ENCODE results near the gene LRRC40.
"Not testable (repeated sequence)": the region's sequence is repeated elsewhere in the genome, so short reads cannot be mapped to it uniquely, and the experiment has no call there.

Gene LRRC40

DNA sequence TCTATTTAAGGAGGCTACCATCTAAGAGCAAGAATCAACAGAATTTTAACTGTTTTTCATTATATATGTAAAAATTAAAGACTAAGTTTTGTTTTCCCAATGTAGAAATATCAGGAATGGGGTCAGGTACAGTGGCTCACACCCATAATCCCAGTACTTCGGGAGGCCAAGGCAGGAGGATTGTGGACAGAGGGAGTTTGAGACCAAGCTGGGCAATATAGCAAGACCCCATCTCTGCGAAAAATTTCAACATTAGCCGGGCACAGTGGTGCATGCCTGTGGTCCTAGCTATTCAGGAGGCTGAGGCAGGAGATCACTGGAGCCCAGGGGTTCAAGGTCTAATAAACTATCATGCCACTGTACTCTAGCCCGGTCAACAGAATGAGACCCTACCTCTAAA lies 5.3 kb downstream of the LRRC40 start:
- DNase-seq, result no peak

DNA sequence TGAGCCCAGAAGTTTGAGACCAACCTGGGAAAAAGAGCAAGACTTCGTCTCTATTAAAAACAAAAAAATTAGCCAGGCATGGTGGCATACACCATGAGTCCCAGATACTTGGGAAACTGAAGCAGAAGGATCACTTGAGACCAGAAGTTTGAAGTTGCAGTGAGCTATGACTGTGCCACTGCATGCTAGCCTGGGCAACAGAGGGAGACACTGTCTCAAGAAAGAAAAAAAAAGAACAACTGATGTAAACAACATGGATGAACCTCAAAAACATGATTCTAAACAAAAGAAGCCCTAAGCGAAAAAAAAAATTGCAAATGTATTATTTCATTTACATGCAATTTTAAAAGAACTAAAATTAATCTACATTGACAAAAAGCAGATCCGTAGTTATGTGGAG lies 9.0 kb downstream of the LRRC40 start:
- no peak for DNase-seq

DNA sequence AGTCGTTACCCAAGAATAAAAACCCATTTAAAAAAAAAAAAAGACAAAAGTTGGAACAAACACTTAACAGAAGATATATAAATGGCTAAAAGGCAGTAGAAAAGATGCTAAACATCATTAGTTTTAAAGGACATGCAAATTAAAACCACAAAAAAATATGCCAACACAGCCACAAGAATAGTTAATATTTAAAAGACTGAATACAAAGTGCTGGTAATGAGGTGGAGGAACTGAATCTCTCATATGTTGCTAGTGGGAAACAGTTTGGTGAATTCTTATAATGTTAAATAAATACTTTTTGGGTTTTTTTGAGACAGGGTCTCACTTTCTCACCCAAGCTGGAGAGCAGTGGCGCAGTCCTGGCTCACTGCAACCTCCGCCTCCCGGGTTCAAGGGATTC lies 10.0 kb downstream of the LRRC40 start:
- DNase-seq, result no peak

DNA sequence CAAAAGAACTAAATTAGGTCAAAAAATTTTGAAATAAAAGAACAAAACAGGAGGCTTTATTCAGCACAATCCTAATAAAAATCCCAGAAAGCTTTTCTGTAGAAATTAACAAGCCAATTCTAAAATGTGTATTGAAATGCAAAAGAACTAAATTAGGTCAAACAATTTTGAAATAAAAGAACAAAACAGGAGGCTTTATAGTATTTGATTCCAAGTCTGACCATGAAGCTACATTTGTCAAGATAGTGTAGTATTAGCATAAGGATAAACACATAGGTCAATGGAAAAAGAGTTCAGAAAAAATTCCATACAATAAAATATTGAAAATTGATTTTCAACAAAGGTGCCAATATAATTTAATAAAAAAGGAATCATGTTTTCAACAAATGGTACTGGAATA lies 10.8 kb downstream of the LRRC40 start:
- no peak for DNase-seq

DNA sequence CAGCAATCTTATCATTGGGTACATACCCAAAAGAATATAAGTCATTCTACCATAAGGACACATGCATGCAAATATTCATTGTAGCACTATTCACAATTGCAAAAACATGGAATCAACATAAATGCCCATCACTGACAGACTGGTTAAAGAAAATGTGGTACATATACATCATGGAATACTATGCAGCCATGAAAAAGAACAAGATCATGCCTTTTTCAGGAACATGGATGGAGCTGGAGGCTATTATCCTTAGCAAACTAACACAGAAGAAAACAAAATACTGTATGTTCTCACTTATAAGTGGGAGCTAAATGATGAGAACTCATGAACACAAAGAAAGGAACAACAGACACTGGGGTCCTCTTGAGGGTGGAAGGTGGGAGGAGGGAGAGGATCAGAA lies 12.9 kb downstream of the LRRC40 start:
- not testable (repeated sequence) for DNase-seq

DNA sequence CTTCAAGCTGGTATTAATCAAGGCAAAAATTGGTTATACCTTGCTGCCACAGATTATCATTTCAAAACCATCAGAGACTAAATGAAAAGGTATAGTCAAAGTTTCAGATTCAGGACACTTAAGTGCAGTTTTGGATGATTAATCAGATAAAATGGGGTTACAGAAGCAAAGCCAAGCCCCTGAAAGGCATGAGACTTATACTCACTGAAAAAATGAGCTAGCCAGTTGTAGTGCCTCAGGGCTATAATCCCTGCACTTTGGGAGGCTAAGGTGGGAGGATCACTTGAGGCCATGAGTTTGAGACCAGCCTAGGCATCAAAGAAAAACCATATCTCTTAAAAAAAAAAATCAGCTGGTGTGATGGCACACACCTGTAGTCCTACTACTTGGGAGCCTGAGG lies 15.2 kb downstream of the LRRC40 start:
- no peak for DNase-seq

DNA sequence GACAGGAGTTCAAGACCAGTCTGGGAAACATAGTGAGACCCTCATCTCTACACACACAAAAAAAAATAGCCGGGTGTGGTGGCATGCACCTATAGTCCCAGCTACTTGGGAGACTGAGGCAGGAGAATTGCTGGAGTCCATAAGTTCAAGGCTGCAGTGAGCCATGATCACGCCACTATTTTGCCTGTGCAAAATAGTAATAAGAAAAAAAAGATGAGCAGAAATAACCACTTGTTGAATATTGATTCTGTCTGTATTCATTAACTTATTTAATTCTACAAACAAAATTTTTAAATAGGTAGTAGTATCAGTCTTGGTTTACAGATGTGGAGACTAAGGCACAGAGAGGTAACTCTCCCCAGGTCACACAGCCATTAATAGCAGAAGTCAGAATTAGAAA lies 16.9 kb downstream of the LRRC40 start:
- no peak for DNase-seq

DNA sequence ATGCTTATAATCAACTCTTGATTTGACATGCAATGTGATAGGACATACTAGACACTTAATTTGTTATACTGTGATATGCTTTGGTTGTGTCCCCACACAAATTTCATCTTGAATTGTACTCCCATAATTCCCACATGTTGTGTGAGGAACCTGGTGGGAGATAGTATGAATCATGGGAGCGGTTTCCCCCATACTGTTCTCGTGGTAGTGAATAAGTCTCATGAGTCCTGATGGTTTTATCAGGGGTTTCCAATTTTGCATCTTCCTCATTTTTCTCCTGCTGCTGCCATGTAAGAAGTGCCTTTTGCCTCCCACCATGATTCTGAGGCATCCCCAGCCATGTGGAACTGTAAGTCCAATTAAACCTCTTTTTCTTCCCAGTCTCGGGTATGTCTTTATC lies 20.2 kb downstream of the LRRC40 start:
- DNase-seq, result not testable (repeated sequence)

DNA sequence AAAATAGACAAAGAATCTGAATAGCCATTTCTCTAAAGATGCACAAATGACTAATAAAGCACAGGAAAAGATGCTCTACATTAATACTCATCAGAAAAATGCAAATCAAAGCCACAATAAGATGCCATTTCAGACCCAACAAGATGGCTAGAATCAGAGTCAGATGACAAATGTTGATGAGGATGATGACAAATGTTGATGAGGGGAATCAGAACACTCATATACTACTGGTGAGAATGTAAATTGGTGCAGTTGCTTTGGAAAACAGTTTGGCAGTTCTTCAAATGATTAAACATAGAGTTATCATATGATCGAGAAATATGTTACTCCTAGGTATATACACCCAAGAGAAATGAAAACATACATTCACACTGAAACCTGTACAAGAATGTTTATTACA lies 33.9 kb downstream of the LRRC40 start:
- no peak for DNase-seq

DNA sequence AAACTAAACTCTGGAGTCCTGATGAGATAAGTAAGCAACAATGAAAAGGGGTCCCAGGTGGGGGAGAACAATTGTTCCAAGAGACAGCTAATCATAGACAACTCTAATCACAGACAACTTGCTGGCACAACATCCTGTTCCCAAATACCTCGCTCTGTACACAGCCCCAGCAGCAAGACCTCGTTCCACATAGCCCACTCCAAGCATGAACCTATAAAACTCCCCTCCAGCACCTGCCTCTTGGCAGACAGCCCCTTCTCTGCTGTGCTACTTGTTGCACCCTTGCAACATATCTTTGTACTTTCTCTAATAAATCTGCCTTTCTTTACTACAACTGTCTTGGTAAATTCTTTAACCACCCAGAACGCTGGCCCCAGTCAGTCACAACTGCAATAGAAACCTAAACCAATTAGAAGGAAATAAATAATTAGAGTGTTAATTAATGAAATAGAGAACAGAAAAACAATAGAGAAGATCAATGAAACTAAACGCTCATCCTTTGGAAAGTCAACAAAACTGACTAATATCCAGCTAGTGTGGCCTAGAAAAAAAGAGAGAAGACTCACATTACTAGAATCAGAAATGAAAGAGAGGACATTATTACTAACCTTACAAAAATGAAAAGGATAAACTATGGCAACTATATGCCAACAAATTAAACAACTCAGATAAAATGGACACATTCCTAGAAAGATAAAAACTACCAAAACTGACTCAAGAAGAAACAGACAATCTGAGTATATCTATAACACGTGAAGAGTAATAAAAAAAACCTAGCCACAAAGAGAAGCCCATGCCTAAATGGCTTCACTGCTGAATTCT lies 36.1 kb downstream of the LRRC40 start:
- DNase-seq, result no peak

DNA sequence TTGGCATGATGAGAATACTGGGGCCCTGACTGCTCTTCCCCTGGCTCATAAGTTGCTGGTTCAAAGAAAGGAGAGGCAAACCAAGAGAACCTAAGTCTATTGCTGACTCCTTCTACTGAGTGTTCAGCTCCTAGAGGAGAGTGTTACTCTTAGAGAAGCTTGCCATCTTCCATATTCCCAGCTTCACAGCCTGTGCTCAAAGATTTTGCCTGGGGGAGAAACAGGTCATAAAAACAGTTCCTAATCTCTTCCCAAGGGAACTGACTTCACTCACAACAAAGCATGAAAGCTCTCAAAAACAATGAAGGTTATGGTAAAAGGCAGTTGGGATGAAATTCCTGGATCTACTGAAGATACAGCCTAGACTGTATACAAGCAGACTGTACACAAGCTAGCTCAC lies 37.1 kb downstream of the LRRC40 start:
- no peak for DNase-seq

DNA sequence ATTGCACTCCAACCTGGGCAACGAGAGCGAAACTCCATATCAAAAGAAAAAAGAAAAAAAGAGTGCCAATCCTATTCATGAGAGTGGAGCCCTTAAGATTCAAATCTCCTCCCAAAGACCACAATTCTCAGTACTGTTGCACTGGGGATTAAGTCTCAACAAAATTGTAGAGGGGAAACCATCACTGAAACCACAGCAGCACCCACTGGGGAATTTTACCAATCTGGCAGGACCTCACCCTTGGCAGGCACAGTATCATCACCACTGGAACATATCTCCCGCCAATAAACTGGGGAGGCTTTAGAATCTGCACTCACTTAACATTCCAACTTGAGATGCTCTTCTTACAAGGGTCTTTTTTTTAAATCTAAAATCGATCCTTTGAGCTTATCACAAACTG lies 41.0 kb downstream of the LRRC40 start:
- DNase-seq, result no peak

DNA sequence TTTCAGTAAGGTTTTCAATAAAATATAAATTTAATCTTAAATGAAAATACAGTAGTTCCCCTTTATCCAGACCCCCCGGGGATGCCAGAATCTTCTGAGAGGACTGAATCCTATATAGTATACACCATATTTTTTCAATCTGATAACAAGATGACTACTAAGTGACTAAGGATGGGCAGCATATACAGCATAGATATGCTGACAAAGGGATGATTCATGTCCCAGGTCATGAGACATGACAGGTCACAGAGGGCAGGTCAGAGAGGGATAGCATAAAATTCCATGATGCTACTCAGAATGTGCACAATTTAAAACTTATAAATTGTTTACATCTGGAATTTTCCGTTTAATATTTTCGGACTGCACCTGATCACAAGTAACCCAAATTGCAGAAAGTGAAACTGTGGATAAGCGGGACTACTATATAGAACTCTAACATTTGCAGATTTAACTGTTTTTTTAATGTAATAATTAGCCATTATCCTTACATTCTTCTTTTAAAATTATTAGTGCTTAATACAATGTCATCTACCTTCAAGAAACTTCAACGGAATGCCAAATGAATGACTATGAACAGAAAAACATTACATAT lies 48.8 kb downstream of the LRRC40 start:
- no peak for DNase-seq

DNA sequence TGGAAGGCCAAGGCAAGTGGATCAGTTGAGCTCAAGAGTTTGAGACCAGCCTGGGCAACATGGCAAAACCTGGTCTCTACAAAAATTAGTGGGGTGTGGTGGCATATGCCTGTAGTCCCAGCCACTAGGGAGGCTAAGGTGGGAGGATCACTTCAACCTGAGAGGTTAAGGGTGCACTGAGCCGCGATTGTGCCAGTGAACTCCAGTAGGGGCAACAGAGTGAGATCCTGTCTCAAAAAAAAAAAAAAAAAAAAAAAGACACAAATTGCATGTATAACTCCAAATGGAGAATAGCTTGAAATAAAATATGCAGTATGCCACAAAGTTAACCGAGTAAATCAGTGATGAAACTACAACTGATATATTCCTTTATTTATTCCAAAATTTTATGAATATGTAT lies 51.6 kb downstream of the LRRC40 start:
- DNase-seq, result no peak

DNA sequence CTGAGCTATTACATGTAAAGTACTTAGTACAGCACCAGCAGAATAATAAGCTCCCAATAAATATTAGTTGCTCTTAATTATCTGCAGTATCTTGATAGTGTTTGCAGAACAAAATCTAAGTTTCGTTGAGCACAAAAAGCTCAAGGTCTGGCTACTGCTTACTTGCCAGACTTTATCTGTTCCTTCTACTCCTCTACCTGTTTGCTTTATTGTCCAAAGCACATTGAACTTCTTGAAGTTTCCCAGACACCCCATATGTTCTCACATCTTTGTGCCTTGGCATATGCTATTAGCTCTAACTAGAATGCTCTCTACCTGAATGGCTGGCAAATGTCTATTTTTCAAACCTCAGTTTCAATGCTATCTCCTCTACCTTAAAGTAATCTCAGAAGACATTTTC lies 54.9 kb downstream of the LRRC40 start:
- no peak for DNase-seq

DNA sequence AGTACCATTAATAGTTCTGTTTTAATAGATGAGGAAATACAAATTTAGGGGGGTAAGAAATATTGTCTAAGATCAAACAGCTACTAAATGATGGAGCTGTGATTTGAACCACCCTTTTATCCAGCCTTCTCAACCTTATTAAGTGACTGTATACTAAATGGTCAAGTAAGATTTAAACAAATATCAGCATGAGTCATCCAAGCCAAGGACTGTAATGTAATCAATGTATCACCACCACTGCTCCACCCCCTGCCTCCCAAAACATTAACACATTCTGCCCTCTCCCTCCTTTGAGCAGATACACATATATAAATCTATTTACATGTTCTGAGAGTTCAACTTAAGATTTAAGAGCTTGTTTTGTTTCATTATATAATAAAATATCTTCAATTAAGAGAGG lies 58.9 kb downstream of the LRRC40 start:
- no peak for DNase-seq

DNA sequence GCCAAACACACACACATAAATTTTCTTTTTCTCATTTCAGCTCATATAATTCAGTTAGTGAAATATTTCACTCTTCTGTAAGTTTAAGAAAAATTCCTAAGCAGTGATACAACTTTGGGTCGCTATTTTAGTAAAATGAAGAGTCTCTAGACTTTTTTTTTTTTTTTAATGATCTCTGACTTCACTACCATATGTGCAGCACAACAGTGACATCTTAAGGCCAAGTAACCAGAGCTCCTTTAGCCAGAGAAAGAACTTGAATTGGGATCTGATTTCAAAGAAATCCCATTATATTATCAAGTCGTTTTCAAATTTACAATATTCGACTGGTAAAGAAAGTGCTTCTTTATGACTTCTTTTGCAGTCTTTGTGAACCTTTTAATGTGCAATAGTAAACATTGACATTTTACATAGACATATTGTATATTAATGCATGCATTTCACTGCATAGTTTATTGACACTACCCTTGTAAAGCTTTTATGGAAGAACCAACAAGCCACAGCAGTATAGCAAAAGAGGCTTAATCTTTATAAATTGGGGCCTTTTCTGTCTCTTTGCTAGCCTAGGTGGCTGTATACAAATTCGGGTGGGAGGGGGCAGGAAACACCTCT lies 62.2 kb downstream of the LRRC40 start:
- no peak for DNase-seq

DNA sequence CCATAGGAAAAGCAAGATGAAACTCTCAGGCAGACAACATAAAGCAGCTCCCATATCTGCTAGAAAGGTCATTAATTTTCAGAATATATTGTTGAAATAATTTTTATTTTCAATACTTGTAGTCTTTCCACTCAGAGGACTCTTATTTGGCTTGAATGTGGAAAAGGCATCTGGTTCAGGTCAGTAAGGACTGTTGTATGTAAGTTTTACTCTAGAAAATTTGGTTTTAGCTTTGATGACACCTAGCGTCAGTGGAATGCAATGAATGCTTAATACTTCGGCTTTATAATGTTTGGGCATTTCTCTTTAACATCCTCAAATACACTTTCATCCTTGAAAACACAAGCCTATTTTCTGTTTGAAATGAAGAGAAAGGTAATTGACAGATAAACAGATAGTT lies 63.3 kb downstream of the LRRC40 start:
- DNase-seq, result no peak

DNA sequence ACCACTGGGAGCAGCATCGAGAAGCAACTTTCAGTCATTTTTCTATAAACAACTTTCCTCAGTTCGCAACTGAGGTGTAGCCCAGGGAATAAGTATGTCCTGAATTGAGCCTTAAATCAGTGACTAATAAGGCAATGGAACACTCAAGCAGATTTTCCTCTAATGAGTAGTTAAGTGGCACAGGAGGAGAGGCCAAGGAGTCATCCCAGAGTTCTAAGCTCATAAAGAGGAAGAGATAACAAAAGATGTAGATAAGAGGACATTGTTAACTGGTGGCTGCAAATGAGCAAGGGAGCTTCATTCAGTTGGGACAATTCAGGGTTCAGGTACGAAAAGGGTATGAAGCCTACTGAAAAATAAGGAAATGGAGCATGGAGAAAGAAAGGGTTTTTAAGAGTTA lies 64.5 kb downstream of the LRRC40 start:
- no peak for DNase-seq

DNA sequence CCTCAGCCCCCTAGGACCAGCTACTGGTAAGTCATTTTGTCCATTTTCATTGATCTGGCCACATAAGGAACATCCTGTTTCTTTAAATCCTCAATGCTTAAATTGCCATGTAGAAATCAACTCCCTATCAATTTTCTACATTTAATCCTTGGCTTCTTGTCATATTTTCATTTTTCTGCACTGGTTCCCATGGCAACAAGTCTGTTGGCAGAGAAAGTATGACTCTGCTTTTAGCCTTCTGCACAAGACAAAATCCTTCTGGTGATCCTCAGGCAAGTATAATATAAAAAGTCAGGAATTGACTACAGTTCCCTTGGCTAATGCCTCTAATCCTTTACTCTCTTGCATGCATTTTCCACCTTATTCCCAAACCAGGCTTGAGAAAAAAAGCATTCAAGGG lies 65.0 kb downstream of the LRRC40 start:
- DNase-seq, result no peak

DNA sequence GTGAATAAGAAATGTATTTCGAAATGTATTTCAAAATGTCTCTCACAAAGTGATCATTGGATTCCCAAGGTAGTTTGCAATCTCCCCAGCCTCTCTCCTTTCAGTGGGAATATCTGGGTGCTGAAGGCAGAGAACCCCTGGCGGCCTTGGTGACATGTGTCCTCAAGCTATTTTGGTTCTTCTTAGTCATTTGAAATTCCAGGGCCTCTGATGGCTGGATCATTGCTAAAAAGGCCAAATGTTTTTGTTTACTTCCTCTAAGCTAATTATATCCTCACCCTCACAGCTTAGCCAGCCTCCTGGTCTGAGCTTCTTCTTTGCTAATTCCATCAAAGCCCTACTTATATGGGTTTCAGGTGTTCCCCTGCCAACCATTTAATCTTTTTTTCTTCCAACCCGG lies 71.2 kb downstream of the LRRC40 start:
- DNase-seq, result no peak

DNA sequence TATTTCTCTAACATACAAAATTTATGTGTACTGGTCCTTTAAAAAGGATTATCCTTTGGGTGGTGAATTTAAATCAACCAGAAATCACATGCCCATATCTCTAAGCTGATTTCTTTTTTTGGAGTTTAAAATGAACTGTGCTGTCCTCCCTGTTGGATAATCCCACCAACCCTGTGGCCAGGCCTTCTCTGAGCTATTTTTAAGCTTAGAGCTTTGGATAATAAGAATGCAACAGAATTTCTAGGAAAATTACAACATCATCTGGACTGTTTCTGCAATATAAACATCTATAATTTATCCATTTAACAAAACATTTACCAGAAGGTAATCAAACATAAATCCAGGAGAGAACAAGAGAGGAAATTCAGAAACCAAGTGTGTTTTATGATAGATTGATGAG lies 88.3 kb downstream of the LRRC40 start:
- DNase-seq, result no peak

DNA sequence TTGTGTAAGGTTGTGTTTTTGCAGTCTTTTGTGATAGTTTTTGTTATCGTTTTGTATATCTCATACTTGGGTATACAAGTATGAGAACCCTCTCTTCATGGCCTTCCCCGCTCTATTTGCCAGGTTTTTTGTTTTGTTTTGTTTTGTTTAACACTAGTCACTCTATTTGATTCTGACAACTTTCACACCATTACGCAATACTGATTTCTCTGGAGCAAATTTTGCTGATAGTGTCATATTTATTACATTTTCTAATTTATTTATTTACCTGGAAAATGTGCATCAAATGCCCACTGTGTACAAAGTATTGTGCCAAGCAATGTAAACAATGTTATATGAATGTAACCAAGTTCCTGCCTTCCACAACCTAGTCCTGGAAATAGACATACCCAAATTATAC lies 90.1 kb downstream of the LRRC40 start:
- no peak for DNase-seq

DNA sequence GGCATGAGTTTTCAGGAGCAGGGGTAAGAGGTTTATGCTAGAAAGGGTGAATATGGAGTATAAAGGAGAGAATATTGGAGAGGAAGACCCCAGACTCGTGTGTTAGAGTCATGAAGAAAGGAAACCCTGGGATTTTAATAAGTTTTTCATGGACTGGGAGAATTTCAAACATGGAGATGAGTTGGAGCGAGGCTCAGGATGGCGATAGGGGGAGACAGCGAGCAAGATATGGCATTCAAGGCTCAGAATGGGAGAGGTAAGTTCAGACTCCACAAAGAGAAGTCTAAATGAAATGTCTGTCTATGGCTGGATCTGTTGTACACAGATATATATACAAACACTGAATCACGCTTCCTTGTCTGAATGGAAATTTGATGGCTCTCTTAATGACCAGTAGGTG lies 92.5 kb downstream of the LRRC40 start:
- DNase-seq, result no peak

DNA sequence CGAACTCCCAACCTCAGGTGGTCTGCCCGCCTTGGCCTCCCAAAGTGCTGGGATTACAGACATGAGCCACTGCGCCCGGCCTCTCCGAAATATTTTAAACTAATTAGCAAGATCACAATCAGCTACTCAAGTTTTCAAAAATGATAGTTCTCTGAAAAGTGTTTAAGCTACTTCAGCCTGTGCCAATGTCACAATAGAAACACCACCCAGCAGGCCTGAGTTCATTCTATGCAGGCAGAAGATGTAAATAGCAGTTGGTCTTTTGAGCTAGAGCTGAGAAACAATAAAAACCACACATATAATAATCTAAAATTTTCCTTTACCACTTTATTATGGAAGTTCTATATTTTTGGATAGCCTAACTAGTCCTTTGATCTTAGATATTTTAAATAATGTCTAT lies 96.1 kb downstream of the LRRC40 start:
- DNase-seq, result no peak
